ENCODE results near the gene NLK. TPM values are rescaled to one million over a fixed set of nuclear protein-coding genes. Genes with fewer than 3 reads are reported as not detected.

Gene NLK
- total RNA-seq (2021; ENCODE audit: unreplicated experiment) (28.0 TPM), Bru-seq, nascent RNA (percentile 91 among the genes with signal in this experiment), BruChase-seq, experiment 1, labeled RNA remaining after a 2-hour chase (percentile 84 among the genes with signal in this experiment), BruChase-seq, experiment 2, labeled RNA remaining after a 6-hour chase (percentile 80 among the genes with signal in this experiment)
- polyA plus RNA-seq (2012; ENCODE audit: insufficient read length), result 12.3 TPM
- long read RNA-seq, full-length matches to known transcripts, result 28 of 55 reads
- long read RNA-seq, partial matches to known transcripts, result 0 of 55 reads
- long read RNA-seq, other reads (novel, unspliced or antisense), result 27 of 55 reads

DNA sequence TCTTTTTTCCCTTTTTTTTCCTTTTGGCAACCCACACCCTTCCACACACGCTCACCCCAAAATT, at the start of gene NLK:
Gene NLK, plus strand, starts transcription at position 21 of the 64 bp plus-strand sequence. CDS start 197 bp downstream, outside the sequence.
- ChIA-PET CTCF (no interaction called here), POLR2A (no interaction called here)
- peak within 1 kb of the TSS; percentile 72 to 80 for H3K4me3 ChIP-seq (ENCODE audit: low read depth in 2 of 2, low read length in 2 of 2)
- intact Hi-C loops (cut with micrococcal nuclease; ENCODE audit: unreplicated experiment) (no loop called here), in situ Hi-C loops (cut with HindIII; ENCODE audit: low pct_unique_long_range_greater_than_20kb, low sequenced_read_pairs) (no loop called here)
- H3K36me3 ChIP-seq (ENCODE audit: control insufficient read depth, insufficient read depth, low read length), result peaks cover 3% of the 10 kb centered on the region
- TF ChIP-seq POLR2AphosphoS5 (IDR thresholded peaks at IDR 0.05; ENCODE audit: low read depth, low read length) (no peak), SIN3A (IDR thresholded peaks at IDR 0.05; ENCODE audit: borderline replicate concordance, insufficient read depth, low read depth, low read length) (no peak), TCF7L2 (IDR thresholded peaks at IDR 0.05; ENCODE audit: low read depth, low read length) (no peak)
- TF ChIP-seq, protein P1, sequence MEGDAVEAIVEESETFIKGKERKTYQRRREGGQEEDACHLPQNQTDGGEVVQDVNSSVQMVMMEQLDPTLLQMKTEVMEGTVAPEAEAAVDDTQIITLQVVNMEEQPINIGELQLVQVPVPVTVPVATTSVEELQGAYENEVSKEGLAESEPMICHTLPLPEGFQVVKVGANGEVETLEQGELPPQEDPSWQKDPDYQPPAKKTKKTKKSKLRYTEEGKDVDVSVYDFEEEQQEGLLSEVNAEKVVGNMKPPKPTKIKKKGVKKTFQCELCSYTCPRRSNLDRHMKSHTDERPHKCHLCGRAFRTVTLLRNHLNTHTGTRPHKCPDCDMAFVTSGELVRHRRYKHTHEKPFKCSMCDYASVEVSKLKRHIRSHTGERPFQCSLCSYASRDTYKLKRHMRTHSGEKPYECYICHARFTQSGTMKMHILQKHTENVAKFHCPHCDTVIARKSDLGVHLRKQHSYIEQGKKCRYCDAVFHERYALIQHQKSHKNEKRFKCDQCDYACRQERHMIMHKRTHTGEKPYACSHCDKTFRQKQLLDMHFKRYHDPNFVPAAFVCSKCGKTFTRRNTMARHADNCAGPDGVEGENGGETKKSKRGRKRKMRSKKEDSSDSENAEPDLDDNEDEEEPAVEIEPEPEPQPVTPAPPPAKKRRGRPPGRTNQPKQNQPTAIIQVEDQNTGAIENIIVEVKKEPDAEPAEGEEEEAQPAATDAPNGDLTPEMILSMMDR (IDR thresholded peaks at IDR 0.05), result no peak
- TF ChIP-seq, protein P2, sequence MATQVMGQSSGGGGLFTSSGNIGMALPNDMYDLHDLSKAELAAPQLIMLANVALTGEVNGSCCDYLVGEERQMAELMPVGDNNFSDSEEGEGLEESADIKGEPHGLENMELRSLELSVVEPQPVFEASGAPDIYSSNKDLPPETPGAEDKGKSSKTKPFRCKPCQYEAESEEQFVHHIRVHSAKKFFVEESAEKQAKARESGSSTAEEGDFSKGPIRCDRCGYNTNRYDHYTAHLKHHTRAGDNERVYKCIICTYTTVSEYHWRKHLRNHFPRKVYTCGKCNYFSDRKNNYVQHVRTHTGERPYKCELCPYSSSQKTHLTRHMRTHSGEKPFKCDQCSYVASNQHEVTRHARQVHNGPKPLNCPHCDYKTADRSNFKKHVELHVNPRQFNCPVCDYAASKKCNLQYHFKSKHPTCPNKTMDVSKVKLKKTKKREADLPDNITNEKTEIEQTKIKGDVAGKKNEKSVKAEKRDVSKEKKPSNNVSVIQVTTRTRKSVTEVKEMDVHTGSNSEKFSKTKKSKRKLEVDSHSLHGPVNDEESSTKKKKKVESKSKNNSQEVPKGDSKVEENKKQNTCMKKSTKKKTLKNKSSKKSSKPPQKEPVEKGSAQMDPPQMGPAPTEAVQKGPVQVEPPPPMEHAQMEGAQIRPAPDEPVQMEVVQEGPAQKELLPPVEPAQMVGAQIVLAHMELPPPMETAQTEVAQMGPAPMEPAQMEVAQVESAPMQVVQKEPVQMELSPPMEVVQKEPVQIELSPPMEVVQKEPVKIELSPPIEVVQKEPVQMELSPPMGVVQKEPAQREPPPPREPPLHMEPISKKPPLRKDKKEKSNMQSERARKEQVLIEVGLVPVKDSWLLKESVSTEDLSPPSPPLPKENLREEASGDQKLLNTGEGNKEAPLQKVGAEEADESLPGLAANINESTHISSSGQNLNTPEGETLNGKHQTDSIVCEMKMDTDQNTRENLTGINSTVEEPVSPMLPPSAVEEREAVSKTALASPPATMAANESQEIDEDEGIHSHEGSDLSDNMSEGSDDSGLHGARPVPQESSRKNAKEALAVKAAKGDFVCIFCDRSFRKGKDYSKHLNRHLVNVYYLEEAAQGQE (IDR thresholded peaks at IDR 0.05; ENCODE audit: insufficient read depth in 1 of 2, low read depth in 2 of 2, low read length in 1 of 2), result no peak
- BruUV-seq (replicated peaks), result no TSS peak
- no peak for ATAC-seq
- DNase-seq (ENCODE audit: low read depth, low spot score), result no peak
- H3K4me1 ChIP-seq (ENCODE audit: control insufficient read depth, insufficient read depth, low read length), result peaks cover 47% of the 10 kb centered on the region
- no peaks in the 10 kb centered on the region for H3K9me3 ChIP-seq (ENCODE audit: control insufficient read depth, insufficient read depth, low read depth, low read length)
- H3K27ac ChIP-seq (ENCODE audit: low read length), result peak within 1 kb of the TSS; percentile 86
- H3K27me3 ChIP-seq (ENCODE audit: control insufficient read depth, insufficient read depth, low read length), result no peaks in the 10 kb centered on the region; the same call in 1 of the 2 replicates

DNA sequence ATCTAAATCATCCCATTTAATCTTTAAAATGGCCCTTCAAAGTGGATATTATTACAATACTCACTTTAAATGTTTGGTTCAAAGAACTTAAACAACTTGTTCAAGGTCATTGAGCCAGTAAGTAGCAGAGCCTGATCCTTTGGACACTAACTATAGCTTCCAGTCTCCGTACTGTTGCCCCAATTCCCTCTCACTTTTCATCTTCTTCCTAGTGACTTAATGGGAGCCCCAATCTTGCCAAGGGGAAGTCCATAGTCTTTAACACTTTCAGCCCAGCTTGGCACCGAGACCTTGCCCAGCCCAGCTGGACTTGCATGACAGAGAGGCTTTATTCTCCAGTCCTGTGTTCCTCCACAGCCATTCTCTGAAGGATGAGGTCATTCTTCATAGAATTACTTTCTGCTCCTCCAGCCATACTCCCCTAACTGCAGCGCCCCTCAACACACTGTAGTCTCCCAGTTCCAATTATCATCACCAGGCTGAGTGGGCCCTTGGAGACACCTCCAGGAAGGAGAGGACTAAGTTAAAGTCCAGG, 49.2 kb upstream of the NLK start:
- intact Hi-C loops (cut with micrococcal nuclease; ENCODE audit: unreplicated experiment) (loop anchor here (10.0 kb wide), 1 partner anchor 82 kb away; no protein-coding TSS in a partner anchor), in situ Hi-C loops (cut with HindIII; ENCODE audit: low pct_unique_long_range_greater_than_20kb, low sequenced_read_pairs) (no loop called here)
- DNase-seq (ENCODE audit: low read depth, low spot score) (no peak), ATAC-seq (no peak)
- H3K36me3 ChIP-seq (ENCODE audit: control insufficient read depth, insufficient read depth, low read length), result no peaks in the 10 kb centered on the region
- no peak overlapping the region for H3K4me3 ChIP-seq (ENCODE audit: low read depth in 2 of 2, low read length in 2 of 2)
- no TSS peak for BruUV-seq (replicated peaks)
- no peaks in the 10 kb centered on the region for H3K4me1 ChIP-seq (ENCODE audit: control insufficient read depth, insufficient read depth, low read length)
- CTCF ChIA-PET, result no interaction called here
- H3K27ac ChIP-seq (ENCODE audit: low read length), result no peak overlapping the region
- H3K27me3 ChIP-seq (ENCODE audit: control insufficient read depth, insufficient read depth, low read length), result peaks cover 23% of the 10 kb centered on the region
- TF ChIP-seq TCF7L2 (IDR thresholded peaks at IDR 0.05; ENCODE audit: low read depth, low read length), result no peak
- TF ChIP-seq POLR2AphosphoS5 (IDR thresholded peaks at IDR 0.05; ENCODE audit: low read depth, low read length), result no peak
- TF ChIP-seq SIN3A (IDR thresholded peaks at IDR 0.05; ENCODE audit: borderline replicate concordance, insufficient read depth, low read depth, low read length), result no peak
- TF ChIP-seq, protein P2 (IDR thresholded peaks at IDR 0.05; ENCODE audit: insufficient read depth in 1 of 2, low read depth in 2 of 2, low read length in 1 of 2), result no peak
- TF ChIP-seq, protein P1 (IDR thresholded peaks at IDR 0.05), result no peak
- H3K9me3 ChIP-seq (ENCODE audit: control insufficient read depth, insufficient read depth, low read depth, low read length), result no peaks in the 10 kb centered on the region
- POLR2A ChIA-PET, result no interaction called here
